GM19193 (cell line): ENCODE measurements around the gene TSPAN17.

Experiments used
- POLR2A ChIP-seq: IDR thresholded peaks from 4 replicates; pipeline ENCODE4 v1.6.1; 2011; ENCODE audit not compliant: insufficient read depth, insufficient read length; ENCODE audit errors: extremely low read depth

TSPAN17 gene

GRCh38 chr5:176646707-176647029 lies 616 bp upstream of the TSPAN17 start:
- TF ChIP-seq POLR2A, result no peak

GRCh38 chr5:176647843-176648473 lies 674 bp downstream of the TSPAN17 start:
- no peak for TF ChIP-seq POLR2A

DNA sequence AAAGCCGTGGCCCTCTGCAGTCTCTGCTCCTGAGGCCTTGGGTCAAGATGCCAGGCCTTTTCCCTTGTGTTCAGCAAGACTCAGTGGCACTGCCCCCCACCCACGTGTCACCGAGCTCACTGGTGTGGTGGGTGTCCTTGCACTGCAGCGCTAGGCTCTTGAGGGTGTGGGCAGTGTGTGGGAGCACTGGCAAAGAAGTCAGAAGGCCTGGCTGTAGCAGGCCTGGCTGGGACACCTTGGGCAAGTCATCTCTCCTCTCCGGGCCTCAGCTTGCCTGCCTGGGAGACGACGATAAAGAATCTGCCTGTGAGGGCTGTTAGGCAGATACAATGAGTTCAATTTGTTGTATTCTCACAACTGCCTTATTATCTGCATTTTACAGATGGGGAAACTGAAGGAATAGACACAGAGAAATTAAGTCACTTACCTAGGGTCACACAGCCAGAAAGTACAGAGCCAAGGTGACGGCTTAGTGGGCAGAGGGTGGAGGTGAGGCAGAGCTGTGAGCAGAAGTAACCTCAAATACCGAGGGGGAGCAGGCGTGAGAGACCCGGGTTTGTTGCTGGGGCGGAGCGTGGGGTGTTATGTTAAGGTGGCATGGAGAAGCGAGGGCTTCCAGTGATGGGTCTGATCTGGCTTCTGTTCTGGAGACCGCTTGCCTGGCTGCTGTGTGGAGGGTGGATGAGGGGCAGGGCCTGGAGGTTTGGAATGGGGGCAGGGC lies 1.4 kb downstream of the TSPAN17 start:
- no peak for TF ChIP-seq POLR2A

DNA sequence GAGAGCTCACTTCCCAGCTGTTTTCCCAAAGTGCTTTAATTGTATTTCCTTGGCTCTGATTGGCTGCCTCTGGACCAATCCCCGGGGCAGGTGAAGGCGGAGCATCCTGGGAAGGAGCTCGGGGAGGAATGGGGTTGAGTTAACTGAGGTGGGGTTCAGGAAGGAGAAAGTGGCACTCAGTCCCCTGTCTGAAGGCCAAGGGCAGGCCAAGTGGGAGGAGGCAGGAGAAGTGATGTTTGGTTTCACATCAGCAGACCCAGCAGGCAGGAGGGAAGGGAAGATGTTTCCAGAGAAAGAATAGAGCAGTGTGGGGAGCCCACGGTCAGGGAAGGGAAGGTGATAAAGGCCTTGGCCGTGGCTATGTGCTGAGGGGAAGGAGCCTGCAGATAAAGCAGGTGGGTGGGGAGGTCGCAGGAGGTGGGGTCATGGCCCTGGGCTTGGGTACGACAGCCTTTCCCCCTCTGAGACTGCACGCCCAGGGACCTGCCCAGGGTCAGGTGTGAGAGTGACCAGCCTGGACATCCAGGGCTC lies 3.1 kb downstream of the TSPAN17 start:
- TF ChIP-seq POLR2A, result no peak

GRCh38 chr5:176651472-176651980 lies 4.2 kb downstream of the TSPAN17 start:
- TF ChIP-seq POLR2A, result no peak

DNA sequence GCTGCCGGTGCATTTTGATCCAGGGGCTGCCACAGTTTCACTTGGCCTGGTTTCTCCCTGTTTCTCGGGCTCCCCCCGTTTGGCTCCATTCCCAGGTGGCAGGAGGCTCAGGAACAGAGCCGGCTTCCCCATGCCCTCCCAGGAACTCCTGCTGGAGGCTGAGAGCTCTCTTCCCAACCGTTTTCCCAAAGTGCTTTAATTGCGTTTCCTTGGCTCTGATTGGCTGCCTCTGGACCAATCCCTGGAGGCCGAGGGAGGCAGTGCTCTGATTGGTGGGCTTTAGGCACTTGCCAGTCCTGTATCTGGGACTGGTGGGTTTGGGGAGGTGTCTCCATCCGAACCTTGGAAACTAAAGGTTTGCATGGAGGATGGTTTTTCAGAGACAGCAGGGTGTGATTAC lies 4.9 kb downstream of the TSPAN17 start:
- no peak for TF ChIP-seq POLR2A

GRCh38 chr5:176653401-176654385 lies 6.4 kb downstream of the TSPAN17 start:
- no peak for TF ChIP-seq POLR2A

- no peak for TF ChIP-seq POLR2A
Observed at GRCh38 chr5:176654856-176655255, 7.6 kb downstream of the TSPAN17 start.

DNA sequence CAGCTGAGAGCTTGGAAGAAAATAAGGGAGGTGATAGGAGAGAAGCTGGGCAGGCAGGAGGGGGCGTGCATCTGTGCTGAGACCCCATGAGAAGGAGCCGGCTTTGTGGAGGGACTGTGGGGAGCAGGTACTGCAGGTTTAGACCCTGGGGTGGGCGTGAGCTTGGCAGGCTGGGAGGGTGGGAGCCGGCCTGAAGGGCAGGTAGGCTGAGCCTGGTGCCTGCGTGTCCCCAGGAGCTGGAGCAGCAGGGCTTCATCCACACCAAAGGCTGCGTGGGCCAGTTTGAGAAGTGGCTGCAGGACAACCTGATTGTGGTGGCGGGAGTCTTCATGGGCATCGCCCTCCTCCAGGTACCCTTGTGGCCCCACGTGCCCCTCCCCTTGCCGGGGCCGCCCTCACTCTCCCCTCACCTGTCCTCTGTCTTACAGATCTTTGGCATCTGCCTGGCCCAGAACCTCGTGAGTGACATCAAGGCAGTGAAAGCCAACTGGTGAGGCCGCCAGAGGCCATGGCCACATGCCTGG lies 9.2 kb downstream of the TSPAN17 start:
- TF ChIP-seq POLR2A, result no peak

DNA sequence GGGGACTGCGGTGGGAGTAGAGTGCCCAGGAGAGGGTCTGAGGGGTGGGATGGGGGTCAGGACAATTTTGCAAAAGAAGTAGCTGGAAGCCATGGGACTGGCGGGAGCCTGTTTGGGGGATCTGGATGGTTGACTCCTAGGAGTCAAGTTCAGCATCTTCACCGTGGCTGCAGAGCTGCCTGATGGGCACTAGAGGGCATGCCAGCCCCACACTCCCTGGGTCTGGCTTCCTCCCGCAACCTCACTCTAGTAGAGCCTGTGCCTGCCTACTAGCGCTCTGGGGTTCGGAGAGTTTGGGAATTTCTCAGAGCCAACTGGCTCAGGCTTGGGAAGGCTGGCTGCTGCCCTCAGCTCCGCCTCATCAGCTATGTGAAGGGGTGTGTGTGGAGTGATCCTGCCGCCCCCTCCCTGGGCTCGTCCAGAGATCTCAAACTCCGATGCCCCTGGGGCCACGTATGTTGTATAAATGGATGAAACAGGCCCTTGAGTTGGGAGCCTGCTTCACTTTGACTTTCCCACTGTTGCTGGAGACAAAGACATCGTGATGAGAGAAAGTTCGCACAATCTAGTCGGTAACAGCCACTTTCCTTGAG lies 10.8 kb downstream of the TSPAN17 start:
- TF ChIP-seq POLR2A, result no peak

GRCh38 chr5:176658817-176659511 lies 11.7 kb downstream of the TSPAN17 start:
- no peak for TF ChIP-seq POLR2A

GRCh38 chr5:176659512-176659839 lies 12.2 kb downstream of the TSPAN17 start:
- TF ChIP-seq POLR2A, result no peak

DNA sequence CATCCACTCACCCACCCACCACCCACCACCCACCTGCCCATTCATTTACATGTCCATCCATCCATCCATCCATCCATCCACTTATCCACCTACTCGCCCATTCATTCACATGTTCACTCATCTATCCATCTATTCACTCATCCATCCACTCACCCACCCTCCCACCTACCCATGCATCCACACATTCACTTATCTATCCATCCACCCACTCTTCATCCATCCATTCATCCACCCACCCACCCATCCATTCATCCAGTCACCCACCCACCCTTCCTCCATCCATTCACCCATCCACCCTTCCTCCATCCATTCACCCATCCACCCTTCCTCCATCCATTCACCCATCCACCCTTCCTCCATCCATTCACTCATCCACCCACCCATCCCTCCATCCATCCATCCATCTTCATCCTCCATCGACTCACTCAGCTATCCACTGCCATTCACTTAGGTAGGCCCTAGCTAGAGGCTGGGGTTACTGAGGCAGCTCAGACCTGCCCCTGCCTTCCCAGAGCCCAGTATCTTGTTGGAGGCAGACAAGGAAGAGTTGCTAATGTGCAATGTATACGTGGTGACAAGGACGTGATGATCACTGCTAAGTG lies 12.7 kb downstream of the TSPAN17 start:
- no peak for TF ChIP-seq POLR2A

DNA sequence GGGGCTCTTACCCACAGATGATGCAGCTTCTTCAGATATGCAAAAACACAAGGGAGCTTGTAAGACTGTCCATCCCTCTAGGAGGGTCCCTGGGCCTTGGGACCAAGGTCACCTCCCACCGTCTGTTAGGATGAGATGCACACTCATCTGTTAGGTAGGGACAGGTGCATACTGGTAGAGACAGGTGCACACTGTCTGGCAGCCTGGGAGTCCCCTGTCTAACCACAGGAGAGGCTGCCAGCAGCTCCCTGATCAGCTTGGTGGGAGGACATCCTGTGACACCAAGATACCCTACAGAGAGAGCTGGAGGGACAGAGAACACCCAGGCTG lies 13.2 kb downstream of the TSPAN17 start:
- TF ChIP-seq POLR2A, result no peak

GRCh38 chr5:176660860-176661641 lies 13.8 kb downstream of the TSPAN17 start:
- TF ChIP-seq POLR2A, result no peak
